Smooth muscle cell of the brain vasculature (primary cell): ENCODE data around the gene PACS2.
"Not testable (repeated sequence)": the region's sequence is repeated elsewhere in the genome, so short reads cannot be mapped to it uniquely, and the experiment has no call there.

ENCODE experiments used
- DNase-seq: peaks from one replicate; pipeline ENCODE4 v3.0.0-alpha.2; 2012; ENCODE audit warnings: low read depth, low spot score

The PACS2 gene

DNA sequence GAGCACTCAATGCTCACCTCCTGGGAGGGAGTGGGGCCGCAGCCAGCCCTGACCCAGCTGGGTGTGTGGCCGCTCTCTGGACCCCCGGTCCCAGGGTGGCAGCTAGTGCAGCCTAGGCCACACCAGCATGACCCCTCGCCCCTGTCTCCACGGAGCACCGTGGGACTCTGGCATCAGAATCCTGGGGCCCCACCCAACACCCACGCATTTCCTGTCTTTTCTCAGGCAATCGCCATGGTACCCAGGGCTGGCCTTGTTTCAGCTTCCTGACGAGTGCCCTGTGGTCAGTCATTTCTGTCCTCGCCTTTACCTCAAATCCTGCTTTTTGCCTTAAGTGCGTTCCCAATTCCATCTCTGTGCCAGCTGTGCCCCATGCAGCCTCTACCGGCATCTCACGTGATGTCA, 15.9 kb downstream of the PACS2 start:
- DNase-seq: no peak

DNA sequence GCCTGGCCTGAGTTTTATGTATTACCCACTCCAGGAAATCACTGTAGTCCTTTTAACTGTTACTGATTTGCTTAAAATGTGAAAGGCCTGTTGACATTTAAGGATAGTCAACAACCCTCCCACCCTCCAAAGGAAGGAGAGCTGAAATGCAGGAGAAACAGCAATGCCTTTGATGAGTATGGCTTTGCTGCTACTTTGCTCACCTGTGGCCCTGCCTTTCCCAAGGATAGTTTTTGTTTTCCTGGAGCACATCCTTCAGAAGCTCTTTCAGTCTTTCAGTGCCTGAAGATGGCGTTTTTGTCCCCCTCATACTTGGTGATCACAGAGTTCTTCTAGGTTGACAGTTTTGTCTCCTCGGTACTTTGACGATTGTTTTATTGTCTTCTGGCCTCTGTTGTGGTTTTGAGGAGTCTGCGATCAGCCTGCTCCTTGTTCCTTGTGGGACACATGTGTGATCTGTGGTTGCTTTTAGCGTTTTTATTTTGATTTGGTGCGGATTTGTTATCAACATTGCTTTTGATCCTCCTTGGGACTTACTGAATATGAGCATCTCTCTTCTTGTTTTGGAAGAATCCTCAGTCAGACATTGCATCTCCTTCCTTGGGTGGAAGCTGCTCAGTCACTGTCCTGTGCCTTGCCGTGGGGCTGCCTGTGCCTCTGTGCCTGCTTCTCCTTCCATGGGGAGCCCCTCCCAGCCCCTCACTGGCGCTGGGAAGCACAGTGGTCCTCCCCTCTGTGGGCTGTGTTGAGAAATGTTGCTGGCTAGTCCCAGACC, 17.2 kb downstream of the PACS2 start:
- no peak for DNase-seq

DNA sequence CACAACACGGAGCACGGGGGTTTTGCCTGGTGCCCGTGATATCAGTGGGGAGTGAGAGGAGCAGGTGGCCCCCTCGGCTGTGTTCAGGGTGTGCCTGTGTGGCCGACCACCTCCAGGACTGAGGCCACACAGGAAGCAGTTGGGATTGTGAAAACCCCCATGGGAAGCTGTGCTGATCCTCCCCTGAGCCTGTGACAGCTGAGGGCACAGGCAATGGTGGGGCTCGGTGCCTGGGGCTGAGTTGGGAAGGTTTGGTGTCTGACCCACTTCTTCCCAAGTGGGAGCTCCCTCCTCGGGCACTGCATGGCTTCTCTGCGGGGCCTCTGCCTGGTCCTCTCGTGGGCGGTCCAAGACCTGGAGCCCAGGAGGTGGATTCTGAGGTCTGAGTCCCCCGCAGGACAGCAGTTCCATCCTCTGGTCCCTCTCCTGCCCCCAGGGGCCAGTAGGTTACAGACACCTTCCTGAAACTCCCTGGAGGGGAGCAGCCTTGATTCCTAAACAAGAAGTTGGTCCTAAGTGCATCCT, 17.9 kb downstream of the PACS2 start:
- DNase-seq: no peak

DNA sequence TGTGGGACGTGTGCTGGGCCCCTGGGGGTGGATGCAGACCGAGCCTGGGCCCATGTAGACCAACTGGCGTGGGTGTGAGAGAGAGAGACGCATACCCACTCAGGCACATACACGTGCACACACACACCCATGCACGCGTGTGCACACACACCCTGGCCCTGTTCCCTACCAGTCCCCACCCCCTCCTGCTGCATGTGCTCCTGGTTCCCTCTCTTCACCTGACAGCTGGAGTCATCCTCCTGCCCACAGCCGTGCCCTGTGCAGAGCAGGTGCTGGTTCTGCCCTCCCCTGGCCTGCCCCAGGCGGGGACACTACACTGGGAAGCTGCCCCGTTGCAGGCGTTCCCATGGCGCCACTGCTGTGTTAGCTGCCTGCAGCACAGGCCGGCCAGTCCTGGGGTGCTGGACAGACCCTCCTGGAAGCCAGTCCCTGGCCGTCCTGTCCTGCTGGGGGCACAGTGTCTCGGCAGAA, 18.5 kb downstream of the PACS2 start:
- no peak for DNase-seq

DNA sequence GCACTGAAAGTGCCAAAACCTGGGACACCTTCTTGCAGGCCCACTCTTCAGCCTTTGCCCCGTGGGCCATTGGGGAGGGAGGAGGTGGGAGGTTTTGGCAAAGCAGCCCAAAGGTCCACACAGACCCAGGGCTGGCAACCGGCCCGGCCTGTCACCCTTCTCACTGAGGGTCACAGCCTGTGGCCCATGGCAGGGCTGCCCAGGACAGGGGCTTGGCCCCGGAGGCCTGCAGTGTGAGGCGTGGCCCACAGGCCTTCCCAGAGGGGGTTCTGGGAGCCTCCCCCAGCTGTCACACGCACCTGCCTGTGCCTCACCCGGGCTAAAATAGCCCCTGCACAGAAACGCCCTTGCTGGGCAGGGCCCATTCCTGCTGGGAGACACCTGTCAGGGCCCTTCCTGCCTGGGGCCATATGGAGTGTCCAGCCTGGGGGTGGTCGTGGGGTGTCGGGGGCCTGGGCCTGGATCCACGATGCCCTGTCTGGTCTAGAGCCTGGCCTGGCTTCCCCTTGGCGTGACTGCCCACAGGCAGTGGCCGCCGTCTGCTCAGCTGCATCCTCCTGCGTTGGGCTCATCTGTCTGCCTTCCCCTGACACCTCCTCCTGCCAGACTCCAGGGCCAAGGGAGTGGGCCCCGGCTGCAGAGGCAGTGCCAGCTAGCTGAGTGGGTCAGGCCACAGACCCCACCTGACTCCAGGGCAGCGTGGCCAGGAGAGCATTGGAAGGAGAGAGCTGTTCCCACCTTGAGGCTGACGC, 19.2 kb downstream of the PACS2 start:
- DNase-seq: no peak

DNA sequence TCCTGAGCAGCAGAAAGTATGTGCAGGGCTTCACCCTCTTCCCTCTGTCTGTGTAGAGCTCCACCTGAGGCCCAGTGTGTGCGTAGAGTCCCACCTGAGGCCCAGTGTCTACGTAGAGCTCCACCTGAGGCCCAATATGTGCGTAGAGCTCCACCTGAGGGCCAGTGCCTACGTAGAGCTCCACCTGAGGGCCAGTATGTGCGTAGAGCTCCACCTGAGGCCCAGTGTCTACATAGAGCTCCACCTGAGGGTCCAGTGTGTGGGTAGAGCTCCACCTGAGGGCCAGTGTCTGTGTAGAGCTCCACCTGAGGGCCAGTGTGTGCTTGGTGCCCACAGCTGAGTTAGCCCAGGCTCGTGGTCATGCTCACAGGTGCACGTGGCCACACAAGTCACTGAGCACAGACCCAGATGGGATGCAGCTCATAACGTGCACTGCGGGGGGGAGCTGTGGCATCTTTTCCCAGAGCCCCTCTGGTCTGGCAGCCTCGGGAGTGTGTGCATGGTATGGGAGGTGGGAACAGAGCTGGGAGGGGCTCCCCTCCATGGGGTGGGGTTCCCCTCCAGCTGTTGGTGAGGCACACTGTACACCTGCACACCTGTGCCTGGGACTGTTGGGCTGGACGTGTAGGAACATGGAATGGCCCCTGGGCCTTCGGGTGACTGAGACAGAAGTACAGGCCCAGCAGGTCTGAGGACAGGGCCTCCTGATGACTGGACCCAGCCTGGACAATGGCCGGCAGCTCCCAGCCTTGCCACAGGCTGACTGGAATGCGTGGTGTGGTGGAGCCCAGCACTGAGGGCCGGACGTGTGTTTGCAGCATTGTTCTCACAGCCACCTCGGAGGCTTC, 20.1 kb downstream of the PACS2 start:
- no peak for DNase-seq

DNA sequence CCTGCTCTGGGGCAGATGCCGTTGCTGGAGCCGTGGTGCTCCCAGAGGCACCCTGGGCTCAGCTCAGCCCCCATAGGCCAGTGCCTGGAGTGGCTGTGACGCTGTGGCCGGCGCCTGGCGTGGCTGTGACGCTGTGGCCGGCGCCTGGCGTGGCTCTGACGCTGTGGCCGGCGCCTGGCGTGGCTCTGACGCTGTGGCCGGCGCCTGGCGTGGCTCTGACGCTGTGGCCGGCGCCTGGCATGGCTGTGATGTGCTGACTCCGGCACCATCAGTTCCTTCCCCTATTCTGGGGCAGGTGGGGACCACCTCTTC, 20.6 kb downstream of the PACS2 start:
- DNase-seq: not testable (repeated sequence)

DNA sequence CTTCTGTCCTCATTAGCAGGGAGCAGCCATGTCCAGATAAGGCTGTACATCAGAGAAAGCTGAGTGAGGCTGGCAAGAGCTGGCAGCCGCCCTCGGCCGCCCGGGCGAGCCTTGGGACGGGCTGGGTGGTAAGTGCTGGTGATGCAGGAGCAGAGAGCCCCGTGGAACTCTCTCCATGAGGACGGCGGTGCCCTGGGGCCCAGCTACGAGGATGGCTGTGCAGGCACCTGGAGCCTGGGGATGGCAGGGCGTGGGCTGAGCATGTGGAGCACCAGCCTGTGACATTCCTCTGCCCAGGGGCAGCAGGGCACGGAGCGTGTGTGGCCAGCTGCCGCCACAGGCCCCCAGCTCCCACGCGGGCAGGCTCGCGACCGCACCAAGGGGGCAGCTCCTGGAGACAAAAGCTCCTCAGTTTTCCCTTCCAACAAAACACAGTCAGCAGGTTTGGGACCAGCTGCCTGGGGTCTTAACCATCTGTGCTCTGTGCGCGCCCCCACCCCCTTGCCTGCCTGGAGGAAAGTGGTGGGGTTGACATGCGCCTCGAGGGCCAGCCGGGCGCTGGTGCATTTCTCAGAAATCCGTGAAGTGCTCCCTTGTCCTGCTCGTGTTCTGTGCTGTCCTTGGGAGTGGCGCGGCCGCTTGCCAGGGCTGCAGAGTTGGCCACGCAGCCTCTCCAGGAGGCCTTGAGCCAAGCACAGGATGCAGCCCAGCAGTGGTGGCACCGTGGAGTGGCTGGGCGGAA, 21.4 kb downstream of the PACS2 start:
- DNase-seq: no peak

DNA sequence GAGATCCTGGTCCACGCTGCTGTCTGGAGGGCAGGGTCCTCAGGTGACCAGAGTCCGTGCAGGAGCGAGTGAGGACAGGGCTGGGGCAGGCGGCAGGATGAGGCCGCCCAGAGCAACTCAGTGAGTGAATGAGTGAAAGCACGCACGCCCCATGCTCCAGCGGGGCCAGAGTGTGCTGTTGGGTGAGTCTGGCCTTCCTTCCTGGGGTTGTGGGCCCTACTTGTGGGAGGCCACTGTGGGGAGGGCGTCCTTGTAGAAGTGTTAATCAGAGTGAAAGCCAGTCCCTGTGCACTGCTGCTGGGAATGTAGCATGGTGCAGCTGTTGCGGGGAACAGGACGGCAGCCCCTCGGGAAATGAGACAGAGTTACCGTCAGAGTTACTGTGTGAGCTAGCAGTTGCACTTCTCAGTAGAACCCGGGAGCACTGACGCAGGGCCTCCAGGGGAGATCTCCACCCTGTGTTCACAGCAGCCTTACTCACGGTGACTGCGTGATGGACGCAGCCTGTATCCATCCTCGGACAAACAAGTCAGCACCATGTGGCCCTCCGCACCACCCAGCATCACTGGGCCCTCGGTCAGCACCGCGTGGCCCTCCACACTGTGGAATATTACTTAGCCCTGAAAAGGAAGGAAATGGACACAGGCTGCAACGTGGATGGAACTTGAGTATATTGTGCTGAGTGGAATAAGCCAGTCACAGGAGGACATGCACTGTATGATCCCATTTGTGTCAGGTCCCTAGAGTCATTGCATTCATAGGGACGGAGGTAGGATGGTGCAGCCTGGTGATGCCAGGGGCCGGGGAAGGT, 22.1 kb downstream of the PACS2 start:
- DNase-seq: no peak

DNA sequence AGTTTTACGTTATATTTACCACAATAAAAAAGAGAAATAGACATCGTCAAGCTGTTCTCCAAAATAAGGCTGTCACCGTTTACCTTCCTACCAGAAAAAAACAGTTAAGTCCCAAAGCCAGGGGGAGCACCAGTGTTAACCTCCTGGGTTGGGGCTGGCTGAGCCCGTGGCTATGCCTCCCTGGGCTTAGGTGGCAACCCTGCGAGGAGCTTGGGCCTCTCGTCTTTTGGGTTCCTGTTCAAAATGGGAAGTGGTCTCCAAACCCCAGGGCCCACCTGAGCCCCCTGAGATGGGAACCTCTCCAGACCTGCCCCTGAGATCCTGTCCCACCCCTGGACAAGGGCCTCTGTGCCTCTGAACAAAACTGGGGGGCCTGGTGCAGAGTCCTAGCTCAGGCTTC, 22.9 kb downstream of the PACS2 start:
- DNase-seq: no peak

DNA sequence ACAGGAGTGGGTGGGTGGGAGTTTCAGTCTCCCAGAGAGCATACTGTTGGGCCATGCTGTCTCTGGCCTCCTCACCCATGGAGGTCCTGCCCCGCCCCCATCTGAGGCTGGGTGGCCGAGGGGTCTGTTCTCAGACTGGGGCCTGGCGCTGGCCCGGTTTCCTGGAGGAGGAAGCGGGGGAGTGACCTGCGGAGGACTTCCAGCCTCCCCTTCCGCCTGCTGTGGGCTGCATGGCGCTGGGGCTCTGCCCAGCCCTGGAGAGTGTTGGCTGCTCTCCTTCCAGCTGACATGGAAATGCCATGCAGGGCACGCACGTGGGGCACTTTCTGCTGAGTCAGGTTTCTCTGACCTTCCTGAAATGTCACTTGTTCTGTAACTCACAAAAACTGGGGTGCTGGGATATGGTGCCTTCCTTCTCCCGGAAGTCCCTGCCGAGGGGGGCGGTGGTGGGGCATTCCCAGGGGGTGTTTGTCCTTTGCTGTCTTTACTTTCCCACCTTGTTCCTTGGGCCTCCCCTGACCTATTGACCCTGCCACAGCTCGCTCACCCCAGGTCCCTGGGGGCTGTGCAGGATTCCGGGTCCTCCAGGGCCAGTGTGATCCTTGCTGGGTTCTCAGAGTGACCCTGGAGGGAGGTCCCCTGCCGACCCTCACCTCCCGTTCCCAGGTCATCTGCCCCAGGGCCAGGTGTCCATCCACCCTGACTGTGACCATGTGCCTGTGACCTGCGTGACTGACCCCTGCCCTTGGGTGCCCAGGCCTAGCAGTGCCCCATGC, 23.6 kb downstream of the PACS2 start:
- DNase-seq: no peak

DNA sequence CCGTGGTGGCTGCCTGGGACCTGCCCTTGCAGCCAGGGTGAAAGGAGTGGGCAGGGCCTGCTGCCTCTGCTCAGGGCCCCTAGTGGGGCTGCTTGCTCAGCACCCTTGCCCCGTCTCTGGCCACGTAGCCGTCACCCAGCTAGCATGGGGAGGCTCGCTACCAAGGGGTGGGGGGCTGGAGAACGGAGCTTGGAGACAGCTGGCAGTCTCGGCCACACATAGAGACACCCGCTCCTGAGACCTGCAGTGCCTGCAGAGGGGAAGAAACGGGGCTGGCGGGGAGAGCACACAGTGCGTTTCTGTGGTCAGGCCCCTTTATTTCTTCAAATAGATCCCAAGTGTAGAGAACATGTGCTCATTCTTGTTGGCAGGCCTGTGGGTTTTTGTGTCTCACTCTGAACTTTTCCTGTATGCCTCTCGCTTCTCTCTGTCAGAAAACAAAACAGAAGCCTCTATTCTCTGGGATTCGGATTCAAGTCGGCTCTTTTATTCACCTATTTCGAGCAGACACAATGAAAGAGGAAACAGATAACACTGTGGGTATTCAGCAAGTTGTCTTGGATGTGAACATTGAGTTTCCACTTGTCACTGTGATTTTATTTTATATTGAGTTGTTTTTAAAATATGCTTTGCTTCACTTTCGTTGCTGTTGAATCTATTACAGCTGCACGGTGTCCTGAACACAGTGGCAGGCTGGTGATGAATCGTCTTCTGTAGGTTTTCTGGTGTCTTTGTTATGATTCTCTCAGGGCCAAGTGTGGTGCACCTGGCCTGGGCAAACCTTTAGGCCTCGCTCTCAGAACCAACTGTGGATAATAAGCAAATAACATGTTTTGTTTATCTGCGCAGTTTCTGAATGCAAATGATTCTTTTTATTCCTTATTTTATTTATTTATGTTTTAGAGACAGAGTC, 26.5 kb downstream of the PACS2 start:
- no peak for DNase-seq

DNA sequence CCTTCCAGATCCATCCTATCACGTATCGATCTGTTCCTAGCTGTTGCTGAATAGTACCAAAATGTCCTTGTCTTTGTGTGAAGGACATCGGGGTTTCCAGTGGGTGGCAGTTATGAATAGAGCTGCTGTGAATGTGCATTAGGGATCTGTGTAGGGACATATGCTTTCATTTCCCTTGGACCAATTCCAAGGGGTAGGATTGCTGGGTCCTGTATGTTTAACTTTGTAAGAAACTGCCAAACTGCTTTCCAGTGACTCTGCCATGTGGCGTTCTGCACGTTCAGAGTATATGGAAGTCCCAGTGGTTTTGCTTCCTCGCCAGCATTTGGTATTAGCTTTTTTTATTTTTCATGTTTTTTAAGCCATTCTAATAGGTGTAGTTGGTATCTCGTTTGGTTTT, 28.6 kb downstream of the PACS2 start:
- DNase-seq: no peak

DNA sequence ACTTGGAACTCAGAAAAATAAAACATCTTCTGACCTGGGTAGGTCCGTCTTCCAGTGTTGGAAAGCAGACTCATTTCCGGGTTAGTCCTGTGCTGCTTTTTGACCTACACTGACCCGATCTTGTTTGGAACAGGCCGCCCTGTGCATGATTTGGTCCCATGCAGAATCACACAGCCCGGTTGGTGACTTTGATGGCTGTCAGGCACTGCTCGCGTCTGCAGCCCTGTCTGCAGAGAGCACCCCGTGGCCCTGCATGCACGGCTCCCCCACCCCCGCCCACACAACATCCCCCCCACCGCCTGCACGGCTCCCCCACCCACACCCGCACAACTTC, 31.6 kb downstream of the PACS2 start:
- no peak for DNase-seq

DNA sequence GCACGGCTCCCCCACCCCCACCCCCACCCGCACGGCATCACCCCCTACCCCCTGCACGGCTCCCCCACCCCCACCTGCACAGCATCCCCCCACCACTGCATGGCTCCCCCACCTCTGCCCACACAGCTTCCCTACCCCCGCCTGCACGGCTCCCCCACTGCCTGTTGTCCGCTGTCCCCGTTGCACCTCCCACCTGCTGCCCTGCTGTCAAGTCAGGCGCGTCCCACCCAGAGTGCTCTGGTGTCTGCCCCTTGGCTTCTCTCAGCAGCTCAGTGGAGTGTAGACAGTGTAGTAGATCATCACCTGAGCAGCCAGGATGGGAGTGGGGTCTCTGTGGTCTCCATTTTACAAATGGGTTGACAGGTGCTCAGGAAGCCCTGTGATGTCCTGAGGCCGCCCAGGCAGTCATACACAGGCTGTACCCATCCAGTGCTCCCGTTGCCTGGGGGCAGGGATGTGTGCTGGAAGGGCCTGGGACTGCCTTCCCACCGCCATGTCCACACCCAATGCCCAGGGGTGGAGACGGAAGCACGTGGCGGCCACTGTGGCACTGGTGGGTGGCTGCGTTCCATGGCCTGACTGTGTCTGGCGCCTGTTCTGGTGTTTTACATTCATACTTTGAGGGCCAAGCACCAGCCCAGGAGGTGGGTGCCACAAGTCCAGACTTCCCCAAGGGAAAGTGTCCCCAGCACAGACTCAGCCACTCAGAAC, 32.5 kb downstream of the PACS2 start:
- DNase-seq: no peak

DNA sequence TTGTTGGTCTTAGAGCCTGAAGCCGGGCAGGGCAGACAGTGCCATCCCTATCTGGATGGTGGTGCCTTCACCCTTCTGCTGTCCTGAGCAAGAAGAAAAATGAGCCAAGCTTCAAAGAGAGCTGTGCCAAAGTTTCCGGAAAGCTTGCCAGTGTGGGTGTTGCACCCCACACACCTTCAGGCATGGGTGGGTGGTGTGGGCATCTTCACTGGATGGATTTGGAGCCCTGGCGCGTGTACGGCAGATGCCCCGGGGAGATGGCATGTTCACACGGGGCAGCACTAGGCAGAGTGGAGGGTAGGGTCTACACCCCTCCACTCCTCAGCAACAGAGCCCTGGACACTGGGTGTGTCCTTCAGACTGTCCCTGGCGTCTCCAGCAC, 33.0 kb downstream of the PACS2 start:
- DNase-seq: no peak

DNA sequence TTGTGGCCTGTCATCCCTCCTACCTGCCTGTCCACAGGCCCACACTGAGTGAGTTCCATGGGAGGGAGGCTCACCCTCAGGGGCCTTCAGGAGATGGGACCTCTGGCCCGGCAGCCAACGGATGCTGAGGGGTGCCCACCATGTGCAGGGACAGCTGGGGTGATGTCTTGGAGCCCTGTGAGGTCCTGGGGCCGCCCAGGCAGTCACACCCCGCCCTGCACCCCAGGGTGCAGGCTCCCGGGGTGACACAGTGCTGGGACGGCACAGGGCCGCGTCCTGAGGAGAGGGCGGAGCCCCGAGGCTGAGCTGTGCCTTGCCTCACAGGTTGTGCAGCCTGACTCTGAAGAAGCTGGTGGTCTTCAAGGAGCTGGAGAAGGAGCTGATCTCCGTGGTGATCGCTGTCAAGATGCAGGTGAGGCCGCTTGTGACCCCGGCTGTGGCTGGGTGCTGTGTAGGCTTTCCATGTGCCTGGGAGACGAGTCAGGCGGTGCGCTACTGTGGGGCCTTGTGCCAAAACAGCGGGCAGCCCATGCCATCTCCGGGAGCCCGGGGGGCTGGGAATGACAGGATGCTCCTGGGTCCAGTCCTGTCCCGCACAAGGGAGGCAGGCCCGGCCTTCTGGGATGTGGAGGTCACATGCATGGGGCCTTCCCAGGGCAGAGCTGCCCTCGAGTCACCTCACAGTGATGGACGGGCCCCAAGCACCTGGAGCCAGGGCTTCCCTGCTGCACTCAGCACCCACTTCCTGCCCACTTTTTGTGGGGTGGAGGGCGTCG, 33.8 kb downstream of the PACS2 start:
- DNase-seq: no peak
